SK-N-SH (cell line): ENCODE results near the gene KCTD21. TPM values are rescaled to one million over a fixed set of nuclear protein-coding genes. Genes with fewer than 3 reads are reported as not detected.

ENCODE experiments used
- CTCF ChIA-PET: fragments of 300-600, 350-600 bp; formaldehyde crosslinking; extraction: SDS; loops from one replicate; lab custom pipeline; 2021; lab: Yijun Ruan, JAX
- POLR2A ChIA-PET: fragments of 350-600 bp; sonication (Branson Sonifier 250); formaldehyde crosslinking; extraction: SDS; loops from one replicate; lab custom pipeline; 2020; ENCODE audit warnings: antibody characterized with exemption, inconsistent platforms; lab: Yijun Ruan, JAX
- DNase-seq: peaks from one replicate; pipeline ENCODE4 v3.0.0; 2012
- H2AFZ ChIP-seq: fragments of 200-600 bp; sonication (generic); 2 replicates; pipeline ENCODE4 v1.8.1; 2016; ENCODE audit warnings: antibody characterized with exemption, mild to moderate bottlenecking, low read depth
- H3F3A ChIP-seq: fragments of 200-600 bp; sonication (generic); replicated peaks from 2 replicates; pipeline ENCODE3; 2016; ENCODE audit warnings: antibody characterized with exemption, mild to moderate bottlenecking; ENCODE audit not compliant: insufficient read depth
- H3K27ac ChIP-seq, 2 experiments: fragments of 200-500 bp in 1 of 2; fragments of 200-600 bp in 1 of 2; sonication (Bioruptor generic) in 1 of 2; sonication (generic), shearing (Covaris generic) in 1 of 2; 2 replicates each; pipeline versions ENCODE4 v1.5.1 to v1.6.1; 2014 to 2016; ENCODE audit warnings: low read depth in 2 of 2, inconsistent platforms in 1 of 2, low read length in 1 of 2, mild to moderate bottlenecking in 1 of 2, mixed read lengths in 1 of 2
- H3K27me3 ChIP-seq: fragments of 200-600 bp; sonication (generic), shearing (Covaris generic); 2 replicates; pipeline ENCODE4 v1.6.1; 2016; ENCODE audit warnings: mixed run types; ENCODE audit not compliant: insufficient read depth
- H3K36me3 ChIP-seq, 2 experiments: fragments of 200-500 bp in 1 of 2; fragments of 200-600 bp in 1 of 2; sonication (Bioruptor generic) in 1 of 2; sonication (generic) in 1 of 2; replicated peaks in 1 of 2; 2 replicates each; pipeline versions ENCODE3 to v1.5.1; 2014 to 2016; ENCODE audit warnings: low read length in 1 of 2, mild to moderate bottlenecking in 1 of 2; ENCODE audit not compliant: insufficient read depth in 2 of 2, control insufficient read depth in 1 of 2
- H3K4me1 ChIP-seq, 2 experiments: fragments of 200-500 bp in 1 of 2; fragments of 200-600 bp in 1 of 2; sonication (Bioruptor generic) in 1 of 2; sonication (generic), shearing (Covaris generic) in 1 of 2; 2 replicates each; pipeline versions ENCODE4 v1.5.1 to v1.6.1; 2014 to 2016; ENCODE audit warnings: low read depth in 1 of 2, low read length in 1 of 2, mixed run types in 1 of 2; ENCODE audit not compliant: insufficient read depth in 2 of 2, control insufficient read depth in 1 of 2
- H3K4me2 ChIP-seq: fragments of 200-600 bp; sonication (generic), shearing (Covaris generic); 2 replicates; pipeline ENCODE4 v1.6.1; 2017; ENCODE audit warnings: mixed run types
- H3K4me3 ChIP-seq, 2 experiments: fragments of 200-500 bp in 1 of 2; fragments of 200-600 bp in 1 of 2; sonication (Bioruptor generic) in 1 of 2; sonication (generic), shearing (Covaris generic) in 1 of 2; 2 replicates each; pipeline versions ENCODE4 v1.5.1 to v1.8.1; 2014 to 2016; ENCODE audit warnings: low read depth in 2 of 2, inconsistent platforms in 1 of 2, low read length in 1 of 2, mild to moderate bottlenecking in 1 of 2, mixed read lengths in 1 of 2, moderate library complexity in 1 of 2
- H3K79me2 ChIP-seq: fragments of 200-600 bp; sonication (generic); 2 replicates; pipeline ENCODE4 v1.8.1; 2017; ENCODE audit warnings: mild to moderate bottlenecking; ENCODE audit not compliant: insufficient read depth
- H3K9ac ChIP-seq: fragments of 200-600 bp; sonication (generic); 2 replicates; pipeline ENCODE4 v1.6.1; 2017; ENCODE audit warnings: mixed run types
- H3K9me2 ChIP-seq: fragments of 200-600 bp; sonication (generic); 2 replicates; pipeline ENCODE4 v1.6.1; 2017; ENCODE audit warnings: mixed run types
- H3K9me3 ChIP-seq: fragments of 200-600 bp; sonication (generic); 2 replicates; pipeline ENCODE4 v1.6.1; 2017; ENCODE audit warnings: mixed run types, mild to moderate bottlenecking, moderate library complexity
- H4K20me1 ChIP-seq: fragments of 200-600 bp; sonication (generic); 2 replicates; pipeline ENCODE4 v1.6.1; 2017; ENCODE audit warnings: mild to moderate bottlenecking, mixed run types; ENCODE audit not compliant: insufficient read depth
- CHD2 ChIP-seq: fragments of 150-350 bp; IDR thresholded peaks from 2 replicates; pipeline ENCODE4 v1.6.1; 2018; ENCODE audit warnings: low read length; ENCODE audit not compliant: partially characterized antibody
- ELF1 ChIP-seq: IDR thresholded peaks from 2 replicates; pipeline ENCODE4 v1.4.0; 2012
- EZH2phosphoT487 ChIP-seq: fragments of 200-600 bp; sonication (generic); IDR thresholded peaks from 2 replicates; pipeline ENCODE4 v1.6.1; 2017; ENCODE audit warnings: low read depth, mixed run types, mild to moderate bottlenecking, antibody characterized with exemption, moderate library complexity, borderline replicate concordance
- GATA2 ChIP-seq: sonication (generic); formaldehyde crosslinking; IDR thresholded peaks from 2 replicates; pipeline ENCODE4 v1.5.0; 2020; ENCODE audit warnings: mild to moderate bottlenecking, missing genetic modification reagents
- IRF3 ChIP-seq: fragments of 150-350 bp; IDR thresholded peaks from 2 replicates; pipeline ENCODE4 v1.6.1; 2016; ENCODE audit warnings: mild to moderate bottlenecking, low read depth, low read length
- JUND ChIP-seq: IDR thresholded peaks from 2 replicates; pipeline ENCODE4 v1.4.0; 2012
- MEF2A ChIP-seq: IDR thresholded peaks from 2 replicates; pipeline ENCODE4 v1.4.0; 2012; ENCODE audit warnings: low read depth, borderline replicate concordance
- NFIC ChIP-seq: IDR thresholded peaks from 2 replicates; pipeline ENCODE4 v1.4.0; 2012; ENCODE audit warnings: borderline replicate concordance
- RFX5 ChIP-seq: IDR thresholded peaks from 2 replicates; pipeline ENCODE4 v1.6.1; 2012; ENCODE audit warnings: mild to moderate bottlenecking, improper control_type of control experiment, low read length
- SIN3A ChIP-seq: IDR thresholded peaks from 2 replicates; pipeline ENCODE4 v1.6.1; 2012; ENCODE audit warnings: low read depth, mild to moderate bottlenecking, low read length, moderate library complexity, borderline replicate concordance
- SMC3 ChIP-seq: IDR thresholded peaks from 2 replicates; pipeline ENCODE4 v1.6.1; 2012; ENCODE audit warnings: low read depth, low read length, improper control_type of control experiment
- TEAD4 ChIP-seq: IDR thresholded peaks from 2 replicates; pipeline ENCODE4 v1.4.0; 2012; ENCODE audit warnings: mild to moderate bottlenecking, borderline replicate concordance; ENCODE audit not compliant: insufficient read depth
- USF1 ChIP-seq: IDR thresholded peaks from 2 replicates; pipeline ENCODE4 v1.4.0; 2012; ENCODE audit warnings: low read depth, borderline replicate concordance
- USF2 ChIP-seq: fragments of 150-350 bp; IDR thresholded peaks from 2 replicates; pipeline ENCODE4 v1.6.1; 2017; ENCODE audit warnings: antibody characterized with exemption, low read length, low read depth, borderline replicate concordance
- WGBS: methylation state at CpG from one replicate; pipeline ENCODE4 v1.1.6; 2017; ENCODE audit warnings: low lambda C conversion rate; 5-methylcytosine and 5-hydroxymethylcytosine counted together
- polyA plus RNA-seq, 3 experiments: library from polyadenylated mRNA; depleted of rRNA; stranded (reverse); fragments of >200 nt; gene quantifications; 2 replicates each; pipeline ENCODE4 v1.2.3, GENCODE V29; 2012

Gene KCTD21
- polyA plus RNA-seq, 1 of the 3 experiments (the other 2 are of a cell fraction): 5.0 TPM

- no peaks in the 10 kb centered on the region for H4K20me1 ChIP-seq
- no peak for TF ChIP-seq MEF2A
- TF ChIP-seq SIN3A: no peak
- no peak for TF ChIP-seq JUND
- TF ChIP-seq TEAD4: no peak
- TF ChIP-seq USF1: no peak
- TF ChIP-seq NFIC: no peak
- no peak for TF ChIP-seq RFX5
- TF ChIP-seq USF2: no peak
- TF ChIP-seq EZH2phosphoT487: no peak
- TF ChIP-seq GATA2 (CRISPR knock-in tag): no peak
- TF ChIP-seq SMC3: no peak
- TF ChIP-seq ELF1: no peak
- no peak for TF ChIP-seq IRF3
- no peak for TF ChIP-seq CHD2
- H3K9me3 ChIP-seq: no peaks in the 10 kb centered on the region
- peak overlapping the region; percentile 87 for H3K4me2 ChIP-seq
- DNase-seq: no peak
- ChIA-PET CTCF (interaction anchor here (1.1 kb wide), 1 partner anchor 20 kb away, joined by 3 read pairs; no protein-coding TSS in a partner anchor), POLR2A (interaction anchor here (0.7 to 2.1 kb wide), 4 partner anchors 26 to 285 kb away, joined by 3 to 9 read pairs (median 4); partner anchors contain the start of gene NDUFC2)
- H3K9ac ChIP-seq: no peak overlapping the region; the same call in 1 of the 2 replicates
- H3K4me3 ChIP-seq: peak overlapping the region; percentile 71 to 81
- H3K79me2 ChIP-seq: peaks cover 49% of the 10 kb centered on the region
- peak overlapping the region; percentile 84 for H2AFZ ChIP-seq
- no peaks in the 10 kb centered on the region for H3K9me2 ChIP-seq
- 40% methylated on average over 17 of the region's 17 CpGs for WGBS
- H3F3A ChIP-seq: no peaks in the 10 kb centered on the region
- peaks cover 4 to 9% of the 10 kb centered on the region in 2 experiments; a peak in 3 of 4 replicates for H3K4me1 ChIP-seq
- H3K27ac ChIP-seq: no peak overlapping the region
- no peaks in the 10 kb centered on the region for H3K27me3 ChIP-seq
- H3K36me3 ChIP-seq: peaks cover 0 to 11% of the 10 kb centered on the region in 2 experiments
These were observed 47.9 kb downstream of the KCTD21 start for GRCh38 chr11:78140392-78141077.
